ENCODE results near the gene WIF1.
A peak's percentile ranks its signal among the peaks of the same experiment; 100 is the strongest.

The WIF1 gene

GRCh38 chr12:65039301-65039700, 81.8 kb downstream of the WIF1 start:
- no peak overlapping the region for H3K27ac ChIP-seq (ENCODE audit: extremely low read depth, low read depth, low read length)
- no peaks in the 10 kb centered on the region for H3K4me1 ChIP-seq (ENCODE audit: control insufficient read depth, insufficient read depth, low read length)
- CTCF ChIA-PET, result interaction anchor here (0.6 to 0.8 kb wide), 3 partner anchors 58 to 243 kb away, joined by 3 read pairs; no protein-coding TSS in a partner anchor
- H3K9me3 ChIP-seq (ENCODE audit: control insufficient read depth, insufficient read depth, low read depth, low read length), result no peaks in the 10 kb centered on the region
- H3K36me3 ChIP-seq (ENCODE audit: control insufficient read depth in 2 of 2, insufficient read depth in 1 of 2, low read length in 2 of 2), result no peaks in the 10 kb centered on the region
- no peak for TF ChIP-seq ZBTB7A (tag by site-specific recombination; IDR thresholded peaks at IDR 0.05; ENCODE audit: low read depth)
- POLR2A ChIA-PET, result no interaction called here
- no peak overlapping the region for H3K4me3 ChIP-seq (ENCODE audit: low read depth, low read length)

- CTCF ChIA-PET, result no interaction called here
Observed at GRCh38 chr12:65025136-65025535, 96.0 kb downstream of the WIF1 start.

More at GRCh38 chr12:65025136-65025535, 96.0 kb downstream of the WIF1 start:
- no peaks in the 10 kb centered on the region for H3K4me1 ChIP-seq (ENCODE audit: control insufficient read depth, insufficient read depth, low read length)
- no peak for TF ChIP-seq ZNF580 (tag by site-specific recombination; IDR thresholded peaks at IDR 0.05)
- no peak for TF ChIP-seq ZNF248 (tag by site-specific recombination; IDR thresholded peaks at IDR 0.05)
- TF ChIP-seq BCL6B (tag by site-specific recombination; IDR thresholded peaks at IDR 0.05), result 0 out of 2 replicates have a peak, but pooled peaks have one; percentile 52
- no peak for TF ChIP-seq ZFP3 (tag by site-specific recombination; IDR thresholded peaks at IDR 0.05; ENCODE audit: low read depth)
- TF ChIP-seq ZNF510 (tag by site-specific recombination; IDR thresholded peaks at IDR 0.05; ENCODE audit: insufficient replicate concordance), result no peak
- TF ChIP-seq HOXC10 (CRISPR knock-in tag; IDR thresholded peaks at IDR 0.05), result no peak
- TF ChIP-seq ZEB2 (tag by site-specific recombination; IDR thresholded peaks at IDR 0.05), result no peak
- peak; percentile 71; the same call in 1 of the 2 replicates for TF ChIP-seq BCL11B (tag by site-specific recombination; IDR thresholded peaks at IDR 0.05; ENCODE audit: low read depth)
- no peak for TF ChIP-seq ZNF623 (tag by site-specific recombination; IDR thresholded peaks at IDR 0.05)
- TF ChIP-seq FEZF1 (tag by site-specific recombination; IDR thresholded peaks at IDR 0.05), result peak; percentile 77
- TF ChIP-seq ZNF26 (tag by site-specific recombination; IDR thresholded peaks at IDR 0.05), result no peak
- TF ChIP-seq PATZ1 (tag by site-specific recombination; IDR thresholded peaks at IDR 0.05), result no peak
- TF ChIP-seq YY1 (tag by site-specific recombination; IDR thresholded peaks at IDR 0.05), result no peak
- TF ChIP-seq SP7 (tag by site-specific recombination; IDR thresholded peaks at IDR 0.05), result peak; percentile 97
- TF ChIP-seq, protein P1, sequence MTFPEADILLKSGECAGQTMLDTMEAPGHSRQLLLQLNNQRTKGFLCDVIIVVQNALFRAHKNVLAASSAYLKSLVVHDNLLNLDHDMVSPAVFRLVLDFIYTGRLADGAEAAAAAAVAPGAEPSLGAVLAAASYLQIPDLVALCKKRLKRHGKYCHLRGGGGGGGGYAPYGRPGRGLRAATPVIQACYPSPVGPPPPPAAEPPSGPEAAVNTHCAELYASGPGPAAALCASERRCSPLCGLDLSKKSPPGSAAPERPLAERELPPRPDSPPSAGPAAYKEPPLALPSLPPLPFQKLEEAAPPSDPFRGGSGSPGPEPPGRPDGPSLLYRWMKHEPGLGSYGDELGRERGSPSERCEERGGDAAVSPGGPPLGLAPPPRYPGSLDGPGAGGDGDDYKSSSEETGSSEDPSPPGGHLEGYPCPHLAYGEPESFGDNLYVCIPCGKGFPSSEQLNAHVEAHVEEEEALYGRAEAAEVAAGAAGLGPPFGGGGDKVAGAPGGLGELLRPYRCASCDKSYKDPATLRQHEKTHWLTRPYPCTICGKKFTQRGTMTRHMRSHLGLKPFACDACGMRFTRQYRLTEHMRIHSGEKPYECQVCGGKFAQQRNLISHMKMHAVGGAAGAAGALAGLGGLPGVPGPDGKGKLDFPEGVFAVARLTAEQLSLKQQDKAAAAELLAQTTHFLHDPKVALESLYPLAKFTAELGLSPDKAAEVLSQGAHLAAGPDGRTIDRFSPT (tag by site-specific recombination; IDR thresholded peaks at IDR 0.05), result peak; percentile 27; the same call in 1 of the 2 replicates
- TF ChIP-seq ZNF843 (tag by site-specific recombination; IDR thresholded peaks at IDR 0.05), result peak; percentile 86
- no peak for TF ChIP-seq ZSCAN23 (tag by site-specific recombination; IDR thresholded peaks at IDR 0.05)
- 0 out of 2 replicates have a peak, but pooled peaks have one; percentile 23 for TF ChIP-seq ZNF366 (tag by site-specific recombination; conservative IDR thresholded peaks at IDR 0.05)
- POLR2A ChIA-PET, result no interaction called here
- no peaks in the 10 kb centered on the region for H3K9me3 ChIP-seq (ENCODE audit: control insufficient read depth, insufficient read depth, low read depth, low read length)
- no peak overlapping the region for H3K4me3 ChIP-seq (ENCODE audit: low read depth, low read length)
- no peaks in the 10 kb centered on the region for H3K36me3 ChIP-seq (ENCODE audit: control insufficient read depth in 2 of 2, insufficient read depth in 1 of 2, low read length in 2 of 2)
- no peak overlapping the region for H3K27ac ChIP-seq (ENCODE audit: extremely low read depth, low read depth, low read length)

Data from HEK293 (cell line).